Stimulated activated CD4-positive, alpha-beta T cell treated with anti-CD3 and anti-CD28 coated beads, Interleukin-1b, Interleukin-23, amount 100 ng/mL, for 4 hours (primary cell): ENCODE data around the gene SLC1A7.

ENCODE experiments used
- DNase-seq, 2 donors: peaks; one replicate each; pipeline ENCODE4 v3.0.0-alpha.2; 2020; ENCODE audit warnings: low read depth in 2 of 2

SLC1A7 gene

DNA sequence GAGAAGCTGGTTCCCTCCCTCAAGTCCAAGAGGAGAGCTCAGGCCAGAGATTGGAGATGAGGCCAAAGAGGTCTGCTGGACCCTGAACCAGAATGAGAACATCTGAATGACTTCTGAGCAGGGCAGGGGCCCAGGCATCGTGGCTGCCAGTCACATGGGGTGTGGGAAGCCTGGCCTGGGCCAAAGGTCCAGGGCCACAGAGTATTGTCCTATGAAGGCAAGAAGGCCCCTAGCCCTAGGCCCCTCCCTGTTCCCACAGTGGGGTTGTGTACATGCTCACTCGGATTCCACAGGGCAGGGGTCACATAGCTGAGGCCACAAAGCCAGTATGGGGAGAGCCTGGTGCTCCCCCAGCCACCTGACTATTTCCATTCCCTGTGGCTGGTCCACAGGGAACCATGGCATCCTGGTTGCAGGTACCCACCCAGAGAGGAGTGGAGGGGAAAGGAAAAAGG is 18.5 kb upstream of the SLC1A7 start:
- no peak for DNase-seq

DNA sequence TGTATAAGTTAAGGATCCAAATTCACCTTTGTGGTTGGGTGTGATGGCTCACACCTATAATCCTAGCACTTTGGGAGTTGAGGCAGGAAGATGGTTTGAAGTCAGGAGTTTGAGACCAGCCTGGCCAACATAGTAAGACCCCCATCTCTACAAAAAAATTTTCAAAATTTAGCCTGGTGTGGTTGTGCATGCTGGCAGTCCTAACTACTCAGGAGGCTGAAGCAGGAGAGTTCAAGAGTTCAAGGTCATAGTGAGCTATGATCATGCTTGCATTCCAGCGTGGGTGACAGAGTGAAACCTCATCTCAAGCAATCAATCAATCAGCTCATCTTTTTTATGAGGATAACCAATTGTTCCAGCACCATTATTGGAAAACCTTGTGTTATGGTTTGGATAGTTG is 16.5 kb upstream of the SLC1A7 start:
- DNase-seq, result no peak

GRCh38 chr1:53156783-53157182 is 14.3 kb upstream of the SLC1A7 start:
- no peak for DNase-seq

- DNase-seq, result no peak
Measured at GRCh38 chr1:53155945-53156344, 13.5 kb upstream of the SLC1A7 start.

DNA sequence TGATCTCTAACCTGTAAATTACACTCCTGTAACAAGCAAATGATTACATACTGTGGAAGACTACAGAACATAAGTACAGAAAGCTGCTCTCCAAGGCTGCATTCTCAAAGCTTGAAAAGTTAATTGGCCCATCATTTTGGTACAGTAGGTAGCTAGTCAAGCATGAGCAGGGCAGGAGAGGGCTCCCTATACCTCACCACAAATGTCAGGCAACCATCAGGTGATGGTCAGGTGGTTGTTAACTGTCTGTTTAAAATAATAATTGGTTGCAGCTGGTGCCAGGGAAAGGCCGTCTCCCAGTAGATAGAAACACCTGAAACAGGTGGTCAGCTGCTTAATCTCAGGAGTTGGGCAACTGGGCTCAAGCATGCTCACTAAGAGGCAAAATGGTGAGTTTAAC is 13.1 kb upstream of the SLC1A7 start:
- no peak for DNase-seq

- no peak for DNase-seq
Measured at GRCh38 chr1:53154859-53155438, 12.5 kb upstream of the SLC1A7 start.

DNA sequence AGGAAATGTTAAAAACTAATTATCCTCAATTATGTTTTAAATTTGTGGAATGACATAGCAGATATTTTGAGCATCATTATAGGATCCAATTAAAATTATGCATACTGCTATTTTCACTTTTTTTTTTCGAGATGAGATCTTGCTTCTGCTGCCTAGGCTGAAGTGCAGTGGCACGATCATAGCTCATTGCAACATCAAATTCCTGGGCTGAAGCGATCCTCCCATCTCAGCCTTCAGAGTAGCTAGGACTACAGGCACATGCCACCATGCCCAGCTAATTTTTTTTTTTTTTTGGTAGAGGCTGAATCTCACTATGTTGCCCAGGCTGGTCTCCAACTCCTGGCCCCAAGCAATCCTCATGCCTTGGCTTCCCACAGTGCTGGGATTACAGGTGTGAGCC is 11.3 kb upstream of the SLC1A7 start:
- no peak for DNase-seq

GRCh38 chr1:53148123-53148522 is 5.7 kb upstream of the SLC1A7 start:
- DNase-seq, result no peak

- DNase-seq, result no peak
Measured at GRCh38 chr1:53147174-53147573, 4.7 kb upstream of the SLC1A7 start.

DNA sequence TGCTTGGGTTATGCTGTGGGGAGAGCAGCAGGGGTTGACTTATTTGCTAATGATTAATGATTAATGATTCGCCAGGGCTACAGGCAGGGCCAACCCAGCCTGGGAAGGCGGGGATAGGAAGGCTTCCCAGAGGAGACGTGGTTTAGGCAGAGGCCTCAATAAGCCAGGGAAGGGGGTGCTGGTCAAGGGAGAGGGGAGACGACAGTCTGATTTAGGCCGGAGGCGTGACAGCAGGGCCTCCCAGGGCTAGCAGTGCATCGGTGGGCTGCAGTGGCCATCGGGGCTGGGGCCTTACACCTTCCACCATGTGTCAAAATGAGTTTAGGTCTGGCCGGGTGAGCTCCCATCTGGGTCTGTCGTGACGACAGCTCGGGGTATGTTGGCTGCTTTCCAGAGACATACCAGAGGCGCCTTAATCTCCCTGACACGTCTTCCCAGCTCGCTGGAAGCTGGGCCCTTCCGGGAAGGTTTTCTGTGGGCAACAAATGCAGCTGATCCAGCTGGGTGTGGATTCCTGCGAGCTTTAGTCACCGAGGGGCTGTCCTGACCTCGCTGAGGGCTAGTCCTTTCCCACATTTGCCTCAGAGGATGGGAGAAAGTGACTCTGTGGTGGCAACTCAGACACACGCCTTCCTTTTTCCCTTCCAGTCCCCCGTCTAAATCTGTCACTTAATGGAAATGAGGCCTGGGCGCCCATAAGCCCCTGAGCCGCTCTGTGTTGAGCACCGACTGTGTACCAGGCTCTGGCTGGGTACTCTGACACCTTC is 3.7 kb upstream of the SLC1A7 start:
- DNase-seq, result no peak

- no peak for DNase-seq
Measured at GRCh38 chr1:53145619-53145941, 3.1 kb upstream of the SLC1A7 start.

GRCh38 chr1:53145051-53145600 is 2.7 kb upstream of the SLC1A7 start:
- no peak for DNase-seq

DNA sequence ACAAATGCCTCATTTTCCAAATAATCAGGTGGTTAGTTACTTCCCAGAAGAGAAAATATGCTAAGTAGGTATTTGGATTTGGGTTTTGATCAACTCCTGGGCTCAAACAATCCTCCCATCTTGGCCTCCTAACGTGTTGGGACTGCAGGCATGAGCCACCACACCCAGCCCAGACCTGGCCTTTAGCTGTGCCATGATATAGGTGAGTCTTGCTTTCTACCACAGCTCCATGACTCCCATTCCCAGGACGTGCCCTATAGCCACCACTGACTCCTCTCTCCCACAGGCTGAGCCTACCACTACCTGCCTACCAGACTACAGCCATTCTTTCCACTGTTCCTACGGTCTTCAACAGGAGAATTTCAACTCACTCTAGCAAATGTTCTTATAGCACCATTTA is 1.8 kb upstream of the SLC1A7 start:
- DNase-seq, result no peak

DNA sequence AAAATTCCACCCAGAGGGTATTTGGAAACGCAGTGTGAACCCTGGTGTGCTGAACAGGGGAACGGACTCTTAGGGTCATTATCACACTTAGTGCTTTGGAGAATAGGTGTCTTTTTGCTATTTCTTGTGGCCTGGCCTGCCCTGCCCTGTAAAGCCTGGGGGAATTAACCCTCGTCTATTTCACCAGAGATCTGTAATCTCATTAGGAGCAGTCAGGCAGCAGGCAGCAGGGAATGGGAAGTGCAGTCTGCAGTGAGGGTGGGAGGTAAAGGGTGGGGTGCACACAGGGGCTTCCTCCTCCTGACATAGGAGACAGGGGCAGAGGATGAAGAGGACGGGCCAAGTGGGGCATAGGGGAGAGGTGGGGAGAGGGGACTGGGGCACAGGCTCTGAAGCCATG is 1.1 kb upstream of the SLC1A7 start:
- DNase-seq, result no peak

DNA sequence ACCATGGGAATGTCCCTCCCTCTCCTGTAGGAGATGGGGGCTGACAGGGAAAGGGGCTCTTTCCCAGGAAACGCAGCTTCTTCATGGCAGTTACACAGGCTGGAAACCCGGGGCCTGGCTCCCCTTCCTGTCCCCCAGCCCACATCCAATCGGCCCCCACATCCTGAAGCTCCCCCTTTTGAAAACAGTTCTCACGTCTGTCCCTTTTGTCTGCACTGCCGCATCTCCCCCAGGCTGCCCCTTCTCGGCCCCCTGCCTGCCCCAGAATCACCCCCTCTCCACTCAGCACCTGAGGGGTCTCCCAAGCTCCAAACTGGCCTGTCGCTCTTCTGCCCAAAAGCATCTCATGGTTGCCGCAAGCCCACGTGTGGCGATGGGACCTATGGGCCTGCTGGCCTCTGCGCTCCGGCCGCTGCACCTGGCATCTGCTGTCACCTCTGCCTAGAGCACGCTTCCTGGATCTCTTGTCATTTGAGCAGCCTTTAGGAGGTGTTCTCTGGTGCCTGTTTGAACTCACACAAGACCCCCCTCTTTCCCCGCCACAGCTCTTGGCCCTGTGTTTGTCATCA is 867 bp downstream of the SLC1A7 start:
- DNase-seq, result no peak

DNA sequence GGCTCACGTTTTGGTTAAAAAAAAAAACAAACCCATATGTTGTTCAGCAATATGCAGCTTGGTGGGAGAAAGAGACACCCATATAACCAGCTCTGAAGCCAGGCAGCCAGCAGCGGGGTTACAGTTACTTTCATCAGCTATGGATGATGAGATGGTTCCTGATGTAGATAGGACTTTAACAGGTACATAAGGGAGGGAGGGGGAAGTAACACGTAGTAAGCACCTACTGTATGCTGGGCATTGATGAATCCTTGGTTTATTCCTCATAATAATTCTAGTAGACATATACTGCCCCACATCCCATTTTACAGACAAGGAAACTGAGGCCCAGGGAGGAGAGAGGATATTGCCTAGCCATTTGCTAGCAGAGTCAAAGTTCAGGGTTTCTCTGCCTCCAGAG is 2.0 kb downstream of the SLC1A7 start:
- no peak for DNase-seq

DNA sequence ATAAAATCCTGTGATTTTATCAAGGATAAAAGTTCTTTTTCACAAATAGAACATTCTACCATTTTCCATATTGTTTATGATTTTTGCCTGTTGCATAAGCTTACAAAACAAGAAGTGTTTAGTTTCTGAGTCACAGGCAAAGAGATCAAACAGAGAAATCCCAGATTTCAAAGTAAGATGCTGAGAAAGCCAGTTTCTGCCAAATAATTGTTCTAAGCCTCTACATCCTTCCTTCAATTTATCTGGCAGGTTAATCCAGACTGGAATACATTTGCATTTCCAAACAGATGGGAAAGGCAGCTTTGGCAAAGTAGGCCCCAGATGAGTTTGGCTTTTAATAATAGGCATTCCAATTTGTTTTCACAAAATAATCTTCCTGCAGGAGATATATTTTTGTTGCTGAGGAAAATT is 2.5 kb downstream of the SLC1A7 start:
- DNase-seq, result no peak

DNA sequence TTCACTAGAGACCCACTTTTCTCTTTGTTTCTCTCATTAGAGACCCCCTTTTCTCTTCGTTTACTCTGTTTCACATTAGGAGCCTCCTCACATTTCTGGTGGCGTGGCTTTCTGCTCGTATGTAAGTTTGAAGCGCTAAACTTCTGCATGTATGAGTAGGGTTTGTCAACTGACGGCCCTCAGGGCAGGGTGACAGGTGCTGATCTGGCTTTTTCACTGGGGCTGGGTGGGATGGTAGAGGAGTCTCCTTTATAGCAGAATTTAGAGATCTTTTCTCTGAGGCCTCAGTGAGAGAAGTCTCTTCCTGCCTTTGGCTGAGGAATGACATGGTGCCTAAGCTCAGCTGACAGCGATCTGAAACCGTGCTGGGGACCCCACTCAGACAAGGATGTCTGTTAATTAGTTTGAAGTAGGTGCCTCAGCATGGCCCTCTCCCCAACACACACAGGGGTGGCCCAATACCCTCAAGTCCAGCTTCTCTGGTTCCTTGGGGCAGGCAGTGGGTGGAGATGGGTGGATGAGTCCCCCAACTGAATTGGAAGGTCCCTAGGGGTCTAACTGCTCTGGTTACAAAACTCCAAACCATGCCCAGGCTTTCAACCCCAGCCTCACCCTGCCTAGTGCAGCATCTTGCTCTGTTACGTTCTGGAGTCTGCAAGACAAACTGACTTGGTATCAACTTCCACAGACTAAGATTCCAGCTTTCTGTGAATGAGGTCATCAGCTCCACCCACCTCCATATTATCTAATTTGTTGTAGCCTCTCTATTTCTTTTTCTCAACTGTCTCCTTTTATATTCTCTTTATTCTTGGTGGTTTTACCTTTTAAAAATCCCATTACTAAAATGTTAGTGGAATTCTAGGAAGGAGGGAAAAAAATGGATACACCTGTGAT is 3.2 kb downstream of the SLC1A7 start:
- DNase-seq, result no peak

GRCh38 chr1:53137729-53138128 is 4.7 kb downstream of the SLC1A7 start:
- DNase-seq, result no peak

DNA sequence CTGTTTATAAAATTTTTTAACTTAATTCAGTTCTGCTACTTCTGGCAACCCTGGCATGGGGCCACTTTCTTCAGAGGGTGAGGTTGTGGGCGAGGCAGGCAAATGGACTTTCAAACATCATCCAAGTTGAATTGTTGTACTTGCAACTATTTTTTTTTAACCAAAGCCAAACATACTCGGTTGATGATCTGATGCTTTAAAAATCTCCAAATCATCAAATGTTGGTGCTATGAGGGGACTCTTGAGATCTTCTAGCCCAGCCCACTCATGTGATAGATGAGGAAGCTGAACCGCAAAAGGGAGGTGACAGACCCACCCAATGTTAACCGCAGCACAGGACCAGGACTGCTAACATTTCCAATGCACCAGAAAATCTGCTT is 6.7 kb downstream of the SLC1A7 start:
- DNase-seq, result no peak

DNA sequence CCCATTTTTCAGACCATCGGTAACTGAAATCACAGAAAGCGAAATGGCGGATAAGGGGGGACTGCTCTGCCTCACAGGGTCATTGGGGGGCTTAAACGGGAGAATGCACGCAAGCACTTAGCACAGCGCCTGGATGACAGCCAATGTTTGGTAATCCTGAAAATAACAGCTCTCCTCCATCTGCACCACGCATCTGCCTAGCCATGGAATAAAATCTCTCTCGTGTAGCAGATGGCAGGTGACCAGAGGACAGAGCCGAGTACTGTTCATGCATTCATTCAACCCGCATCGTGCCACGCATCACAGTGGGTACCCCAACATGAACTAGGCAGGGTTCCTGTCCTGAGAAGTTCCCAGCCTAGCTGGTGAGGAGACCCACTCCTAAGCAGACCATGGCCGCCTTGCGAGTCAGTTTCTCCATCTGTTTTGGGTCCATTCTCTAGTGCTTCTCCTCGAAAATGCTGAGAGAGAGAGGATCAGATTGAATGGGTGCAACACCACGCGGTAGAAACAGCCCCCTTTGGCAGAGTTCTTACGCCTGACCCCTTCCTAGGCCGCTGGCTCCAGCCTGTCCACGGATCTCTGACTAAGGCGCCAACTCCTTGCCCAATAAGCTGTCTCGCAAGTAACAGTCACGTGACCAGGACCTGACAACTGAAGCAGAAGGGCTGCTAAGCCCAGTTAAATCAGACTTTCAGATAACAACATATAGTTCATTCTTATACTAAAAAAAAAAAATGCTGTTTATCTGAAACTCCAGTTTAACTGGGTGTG is 7.3 kb downstream of the SLC1A7 start:
- DNase-seq, result no peak
